ENCODE data around the gene SP140L. TPM values are rescaled to one million over a fixed set of nuclear protein-coding genes. Genes with fewer than 3 reads are reported as not detected.
"Not testable (repeated sequence)": the region's sequence is repeated elsewhere in the genome, so short reads cannot be mapped to it uniquely, and the experiment has no call there.

SP140L gene
- total RNA-seq, 1 donor from 2014 or later = 3.4 TPM

DNA sequence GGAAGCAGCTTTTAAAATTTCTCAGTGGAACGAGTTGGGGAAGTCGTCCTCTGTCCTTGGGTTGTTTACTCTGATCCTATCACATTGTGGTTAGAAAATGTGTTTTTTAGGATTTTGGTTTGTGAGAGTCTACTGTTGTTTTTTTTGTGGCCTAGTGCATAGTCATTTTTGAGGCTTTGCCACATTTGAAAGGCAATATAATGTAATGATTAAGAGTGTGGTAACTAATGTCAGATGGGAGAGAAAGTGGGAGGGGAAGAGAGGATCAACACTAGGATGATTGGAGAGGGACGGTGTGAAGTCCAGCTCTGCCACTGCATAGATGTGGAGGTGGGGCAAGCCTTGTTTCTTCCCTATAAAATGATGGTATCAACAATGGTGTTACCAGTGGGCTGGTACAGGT is 8.5 kb downstream of the SP140L start:
- Mint-ChIP-seq H3K4me3 (ENCODE audit: low read depth) (no peak overlapping the region), H3K36me3 (ENCODE audit: insufficient read depth) (no peaks in the 10 kb centered on the region), H3K9me3 (ENCODE audit: low read depth) (no peaks in the 10 kb centered on the region), H3K27ac (peak overlapping the region; percentile 15), H3K4me1 (ENCODE audit: low read depth) (no peaks in the 10 kb centered on the region), H3K27me3 (no peaks in the 10 kb centered on the region)
- DNase-seq (ENCODE audit: low spot score, unreplicated experiment) = no peak
- TF ChIP-seq CTCF (IDR thresholded peaks at IDR 0.05; ENCODE audit: unreplicated experiment) = no peak

- TF ChIP-seq CTCF (IDR thresholded peaks at IDR 0.05; ENCODE audit: unreplicated experiment) = no peak
- Mint-ChIP-seq H3K9me3 (ENCODE audit: low read depth) (no peaks in the 10 kb centered on the region), H3K36me3 (ENCODE audit: insufficient read depth) (no peaks in the 10 kb centered on the region), H3K27me3 (no peaks in the 10 kb centered on the region), H3K4me3 (ENCODE audit: low read depth) (no peak overlapping the region), H3K27ac (no peak overlapping the region), H3K4me1 (ENCODE audit: low read depth) (no peaks in the 10 kb centered on the region)
- no peak for DNase-seq (ENCODE audit: low spot score, unreplicated experiment)
Measured at GRCh38 chr2:230335864-230336506, 9.0 kb downstream of the SP140L start.

DNA sequence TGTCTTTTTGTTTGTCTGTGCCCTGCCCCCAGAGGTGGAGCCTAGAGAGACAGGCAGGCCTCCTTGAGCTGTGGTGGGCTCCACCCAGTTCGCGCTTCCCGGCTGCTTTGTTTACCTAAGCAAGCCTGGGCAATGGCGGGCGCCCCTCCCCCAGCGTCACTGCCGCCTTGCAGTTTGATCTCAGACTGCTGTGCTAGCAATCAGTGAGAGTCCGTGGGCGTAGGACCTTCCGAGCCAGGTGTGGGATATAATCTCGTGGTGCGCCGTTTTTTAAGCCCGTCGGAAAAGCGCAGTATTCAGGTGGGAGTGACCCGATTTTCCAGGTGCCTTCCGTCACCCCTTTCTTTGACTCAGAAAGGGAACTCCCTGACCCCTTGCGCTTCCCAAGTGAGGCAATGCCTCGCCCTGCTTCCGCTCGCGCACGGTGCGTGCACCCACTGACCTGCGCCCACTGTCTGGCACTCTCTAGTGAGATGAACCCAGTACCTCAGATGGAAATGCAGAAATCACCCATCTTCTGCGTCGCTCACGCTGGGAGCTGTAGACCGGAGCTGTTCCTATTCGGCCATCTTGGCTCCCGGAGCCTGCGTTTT is 15.0 kb downstream of the SP140L start:
- not testable (repeated sequence) for DNase-seq (ENCODE audit: low spot score, unreplicated experiment)
- H3K27ac Mint-ChIP-seq = peak overlapping the region; percentile 94

GRCh38 chr2:230343041-230343624 is 16.1 kb downstream of the SP140L start:
- Mint-ChIP-seq H3K9me3 (ENCODE audit: low read depth) (peaks cover 25% of the 10 kb centered on the region), H3K4me3 (ENCODE audit: low read depth) (peak overlapping the region; percentile 75)
- H3K4me1 Mint-ChIP-seq (ENCODE audit: low read depth); H3K27ac Mint-ChIP-seq; H3K36me3 Mint-ChIP-seq (ENCODE audit: insufficient read depth); DNase-seq (ENCODE audit: low spot score, unreplicated experiment); H3K27me3 Mint-ChIP-seq: not testable (repeated sequence)

More for the DNA sequence above, 15.0 kb downstream of the SP140L start:
- Mint-ChIP-seq H3K9me3 (ENCODE audit: low read depth) (peaks cover 25% of the 10 kb centered on the region), H3K4me3 (ENCODE audit: low read depth) (peak overlapping the region; percentile 75)
- not testable (repeated sequence) for H3K36me3 Mint-ChIP-seq (ENCODE audit: insufficient read depth); H3K4me1 Mint-ChIP-seq (ENCODE audit: low read depth); H3K27me3 Mint-ChIP-seq

GRCh38 chr2:230343747-230344146 is 16.8 kb downstream of the SP140L start:
- no peak for TF ChIP-seq CTCF (IDR thresholded peaks at IDR 0.05; ENCODE audit: unreplicated experiment)
- H3K9me3 Mint-ChIP-seq (ENCODE audit: low read depth) = peaks cover 25% of the 10 kb centered on the region
- DNase-seq (ENCODE audit: low spot score, unreplicated experiment) = no peak
- H3K4me1 Mint-ChIP-seq (ENCODE audit: low read depth) = peaks cover 1% of the 10 kb centered on the region
- no peak overlapping the region for H3K27ac Mint-ChIP-seq
- H3K4me3 Mint-ChIP-seq (ENCODE audit: low read depth) = no peak overlapping the region
- no peaks in the 10 kb centered on the region for H3K36me3 Mint-ChIP-seq (ENCODE audit: insufficient read depth)
- no peaks in the 10 kb centered on the region for H3K27me3 Mint-ChIP-seq

- Mint-ChIP-seq H3K27ac (no peak overlapping the region), H3K4me3 (ENCODE audit: low read depth) (no peak overlapping the region), H3K27me3 (no peaks in the 10 kb centered on the region), H3K4me1 (ENCODE audit: low read depth) (peaks cover 1% of the 10 kb centered on the region), H3K9me3 (ENCODE audit: low read depth) (peaks cover 25% of the 10 kb centered on the region), H3K36me3 (ENCODE audit: insufficient read depth) (no peaks in the 10 kb centered on the region)
- no peak for DNase-seq (ENCODE audit: low spot score, unreplicated experiment)
- TF ChIP-seq CTCF (IDR thresholded peaks at IDR 0.05; ENCODE audit: unreplicated experiment) = no peak
Measured at GRCh38 chr2:230346465-230346864, 19.5 kb downstream of the SP140L start.
